ES-I3 (cell line): ENCODE data around the gene CEBPA.

Source experiments
- H3K36me3 ChIP-seq: 2 replicates; pipeline ENCODE4 v1.6.1; 2013; ENCODE audit warnings: mild to moderate bottlenecking, low read length, control low read depth, moderate library complexity; ENCODE audit not compliant: insufficient read depth
- H3K4me1 ChIP-seq: 2 replicates; pipeline ENCODE4 v1.6.1; 2013; ENCODE audit warnings: mild to moderate bottlenecking, control low read depth, low read length; ENCODE audit not compliant: insufficient read depth
- H3K9ac ChIP-seq: 2 replicates; pipeline ENCODE4 v1.6.1; 2013; ENCODE audit warnings: low read depth, mild to moderate bottlenecking, low read length, moderate library complexity
- H3K9me3 ChIP-seq: 2 replicates; pipeline ENCODE4 v1.6.1; 2013; ENCODE audit warnings: mild to moderate bottlenecking, low read length, moderate library complexity; ENCODE audit not compliant: control insufficient read depth, insufficient read depth

CEBPA gene

DNA sequence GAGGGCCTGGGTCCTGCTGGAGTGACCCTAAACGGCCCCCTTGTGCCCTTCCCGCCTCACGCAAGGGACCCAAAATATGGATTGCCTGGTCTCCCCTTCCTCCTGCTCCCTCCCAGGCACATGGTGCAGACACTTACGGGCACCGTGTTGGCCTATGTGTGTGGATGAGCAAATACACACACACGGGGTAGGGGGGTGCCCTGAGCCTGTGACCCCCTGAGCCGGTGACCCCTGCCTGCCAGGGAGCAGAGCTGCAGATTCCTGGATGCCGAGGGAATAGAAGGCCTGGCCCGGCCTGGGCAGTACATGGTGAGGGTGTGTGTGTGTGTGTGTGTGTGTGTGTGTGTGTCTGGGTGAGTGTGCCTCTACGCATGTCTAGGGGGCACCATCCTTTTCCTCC is 33.3 kb downstream of the CEBPA start:
- Histone ChIP-seq H3K9ac (no peak overlapping the region), H3K9me3 (no peaks in the 10 kb centered on the region), H3K36me3 (no peaks in the 10 kb centered on the region), H3K4me1 (peaks cover under 1% of the 10 kb centered on the region; the same call in 1 of the 2 replicates)

DNA sequence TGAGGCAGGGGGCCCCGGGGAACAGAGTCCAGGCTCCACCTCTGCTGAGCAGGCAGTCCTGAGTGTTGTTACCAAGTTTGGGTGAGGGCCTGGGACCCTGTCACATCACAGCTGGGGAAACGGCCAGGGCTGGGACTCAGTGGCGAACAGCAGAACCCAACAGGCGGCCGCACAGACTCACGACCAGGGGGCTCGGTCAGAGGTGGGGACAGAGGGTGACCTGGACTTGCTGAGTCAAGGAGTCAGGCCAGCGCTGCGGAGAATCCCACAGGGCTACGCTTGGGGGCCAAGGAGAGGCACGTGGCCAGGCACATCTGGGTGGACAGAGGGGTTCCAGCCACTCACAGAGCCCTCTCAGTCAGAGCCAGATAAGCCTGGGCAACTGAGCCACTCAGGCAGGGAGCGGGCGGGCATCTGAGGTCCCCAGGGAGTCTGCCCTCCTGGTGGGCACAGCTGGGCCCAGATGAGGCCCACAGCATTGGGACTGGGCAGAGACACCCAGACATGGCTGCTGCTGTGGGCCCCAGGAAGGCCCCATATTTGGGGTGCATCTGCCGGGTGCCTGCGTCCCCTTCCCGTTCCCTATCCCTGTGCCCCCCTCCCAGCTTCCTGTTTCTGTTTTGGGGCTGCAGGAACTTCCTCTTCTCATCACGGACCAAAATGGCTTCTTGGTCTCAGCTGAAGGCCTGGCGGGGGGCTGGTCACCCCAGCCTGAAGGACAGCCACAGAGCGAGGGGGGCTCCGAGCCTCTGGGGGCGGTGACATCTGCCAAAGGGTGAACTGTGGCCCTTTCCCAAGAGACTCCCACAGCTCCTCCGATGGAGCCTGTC is 34.0 kb downstream of the CEBPA start:
- H3K9ac ChIP-seq = no peak overlapping the region
- H3K9me3 ChIP-seq = no peaks in the 10 kb centered on the region
- no peaks in the 10 kb centered on the region for H3K36me3 ChIP-seq
- no peaks in the 10 kb centered on the region for H3K4me1 ChIP-seq

DNA sequence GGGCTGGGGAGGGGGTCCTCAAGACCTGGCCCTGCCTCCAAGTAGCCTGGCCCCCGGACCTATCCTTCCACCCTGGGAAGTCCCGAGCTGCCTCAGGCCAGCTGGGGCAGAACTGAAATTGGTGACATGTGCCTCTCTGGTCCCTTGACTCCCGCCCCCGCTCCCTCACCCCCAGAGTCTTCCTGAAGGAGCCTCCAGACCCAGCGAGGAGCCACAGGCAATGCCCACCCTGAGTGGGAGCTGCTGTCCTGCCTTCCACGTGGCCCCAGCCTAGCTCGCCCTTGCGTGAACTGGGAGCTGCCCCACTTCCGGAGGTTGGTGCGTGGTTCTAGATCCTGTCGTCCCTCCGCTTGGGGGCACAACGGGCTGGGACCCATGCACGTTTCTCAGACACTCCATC is 34.6 kb downstream of the CEBPA start:
- no peaks in the 10 kb centered on the region for H3K4me1 ChIP-seq
- H3K9ac ChIP-seq = no peak overlapping the region

GRCh38 chr19:33266974-33267484 is 35.3 kb downstream of the CEBPA start:
- Histone ChIP-seq H3K9ac (no peak overlapping the region), H3K4me1 (no peaks in the 10 kb centered on the region), H3K36me3 (no peaks in the 10 kb centered on the region), H3K9me3 (no peaks in the 10 kb centered on the region)

More for the DNA sequence above, 34.6 kb downstream of the CEBPA start:
- Histone ChIP-seq H3K36me3 (no peaks in the 10 kb centered on the region), H3K9me3 (no peaks in the 10 kb centered on the region)

DNA sequence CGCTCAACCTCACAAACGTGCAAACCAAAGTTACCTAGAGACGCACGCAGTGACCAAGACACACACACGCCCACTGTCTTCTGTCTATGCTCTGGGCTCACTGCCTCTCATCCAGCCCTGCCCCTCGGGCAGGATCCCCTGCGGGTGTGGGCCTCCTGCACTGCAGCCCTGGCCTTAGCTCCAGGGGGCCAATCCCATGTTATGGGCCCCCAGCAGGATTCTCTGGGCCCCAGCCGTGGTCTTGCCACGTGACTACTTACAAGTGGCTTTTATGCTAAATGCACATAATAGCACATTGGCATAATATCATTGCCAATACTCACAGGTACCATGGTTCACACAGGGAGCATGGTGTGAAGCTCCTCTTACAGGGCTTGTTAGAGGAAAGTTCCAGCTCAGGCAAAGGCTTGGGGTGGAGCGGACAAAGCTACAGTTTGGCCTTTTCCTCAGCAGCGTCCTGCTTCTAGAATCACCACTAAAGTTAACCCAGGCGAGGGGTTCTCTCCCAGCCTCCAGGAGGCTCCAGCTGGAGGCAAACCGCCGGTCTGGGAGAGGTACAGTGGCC is 37.4 kb downstream of the CEBPA start:
- H3K9ac ChIP-seq = no peak overlapping the region
- H3K4me1 ChIP-seq = no peaks in the 10 kb centered on the region; the same call in 1 of the 2 replicates
- H3K36me3 ChIP-seq = no peaks in the 10 kb centered on the region
- H3K9me3 ChIP-seq = no peaks in the 10 kb centered on the region

DNA sequence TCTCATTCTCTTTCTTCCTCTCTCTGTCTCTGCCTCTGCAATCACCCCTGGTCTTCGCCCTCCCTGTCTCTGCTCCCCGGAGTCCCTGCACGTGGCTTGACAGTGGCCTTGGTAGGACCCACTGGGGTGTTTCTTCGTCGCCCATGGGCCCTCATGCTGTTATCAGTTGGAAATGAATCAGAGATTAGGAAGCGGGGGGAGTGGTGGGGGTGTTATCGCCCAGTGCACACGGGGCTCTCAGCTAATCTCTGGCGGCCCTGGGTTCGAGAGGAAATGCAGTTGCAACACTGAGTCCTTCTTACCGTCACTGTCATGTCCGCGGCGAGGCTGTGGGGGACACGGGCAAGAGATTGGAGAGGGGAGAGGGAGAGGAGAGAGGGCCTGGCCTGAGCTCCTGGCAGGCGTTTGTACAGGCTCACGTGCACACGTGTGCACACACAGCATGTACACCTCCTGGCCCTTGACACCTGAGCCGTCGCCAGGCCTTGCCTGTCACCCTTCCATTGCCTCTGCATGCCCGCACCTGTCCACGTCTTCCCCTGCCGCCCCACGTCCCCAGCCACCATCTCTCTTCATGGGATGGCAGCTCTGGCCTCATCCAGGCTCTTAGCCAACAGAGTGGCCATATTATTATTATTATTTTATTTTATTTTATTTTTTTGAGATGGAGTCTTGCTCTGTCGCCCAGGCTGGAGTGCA is 38.9 kb downstream of the CEBPA start:
- Histone ChIP-seq H3K9ac (no peak overlapping the region), H3K36me3 (no peaks in the 10 kb centered on the region), H3K9me3 (no peaks in the 10 kb centered on the region), H3K4me1 (no peaks in the 10 kb centered on the region; the same call in 1 of the 2 replicates)

GRCh38 chr19:33261511-33262189 is 40.7 kb downstream of the CEBPA start:
- Histone ChIP-seq H3K9ac (no peak overlapping the region), H3K36me3 (no peaks in the 10 kb centered on the region), H3K9me3 (no peaks in the 10 kb centered on the region), H3K4me1 (no peaks in the 10 kb centered on the region; the same call in 1 of the 2 replicates)

DNA sequence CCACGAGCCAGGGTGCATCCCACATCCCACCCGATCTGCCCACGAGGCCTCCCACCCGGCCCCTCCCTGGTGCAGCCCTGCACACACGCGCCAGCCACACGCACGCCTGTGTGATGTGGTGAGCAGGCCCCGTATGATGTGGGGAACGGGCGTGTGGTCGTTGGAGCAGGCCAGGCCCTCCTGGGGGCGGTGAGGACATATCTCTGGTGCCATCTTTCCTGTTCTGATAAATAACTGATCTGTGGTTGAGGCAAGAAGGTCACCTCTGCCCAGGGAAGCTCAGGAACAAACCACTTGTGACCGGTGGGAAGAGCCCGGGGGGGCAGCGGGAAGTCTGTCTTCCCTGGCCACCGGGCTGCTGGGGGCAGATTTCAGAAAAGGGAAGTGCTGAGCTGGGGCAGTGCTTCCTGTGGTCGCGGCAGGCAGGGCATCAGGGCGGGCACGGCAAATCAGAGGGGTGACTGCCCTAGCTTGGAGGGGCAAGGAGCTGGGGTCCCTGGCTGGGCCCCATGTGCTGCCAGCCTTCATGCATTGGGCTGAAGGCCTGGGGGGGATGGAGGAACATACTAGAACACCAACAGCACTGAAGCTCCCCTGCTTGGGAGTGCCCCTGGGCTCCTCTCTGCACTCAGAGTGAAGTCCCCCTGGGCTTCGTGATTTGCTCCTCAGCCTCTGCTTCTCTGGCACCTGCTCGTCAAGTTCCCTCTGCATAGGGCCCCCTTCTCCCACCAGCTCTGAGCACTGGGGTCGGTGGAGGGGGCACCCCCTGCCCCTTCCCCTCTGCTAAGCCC is 41.5 kb downstream of the CEBPA start:
- no peaks in the 10 kb centered on the region for H3K36me3 ChIP-seq
- no peaks in the 10 kb centered on the region; the same call in 1 of the 2 replicates for H3K4me1 ChIP-seq
- no peaks in the 10 kb centered on the region for H3K9me3 ChIP-seq
- no peak overlapping the region for H3K9ac ChIP-seq

DNA sequence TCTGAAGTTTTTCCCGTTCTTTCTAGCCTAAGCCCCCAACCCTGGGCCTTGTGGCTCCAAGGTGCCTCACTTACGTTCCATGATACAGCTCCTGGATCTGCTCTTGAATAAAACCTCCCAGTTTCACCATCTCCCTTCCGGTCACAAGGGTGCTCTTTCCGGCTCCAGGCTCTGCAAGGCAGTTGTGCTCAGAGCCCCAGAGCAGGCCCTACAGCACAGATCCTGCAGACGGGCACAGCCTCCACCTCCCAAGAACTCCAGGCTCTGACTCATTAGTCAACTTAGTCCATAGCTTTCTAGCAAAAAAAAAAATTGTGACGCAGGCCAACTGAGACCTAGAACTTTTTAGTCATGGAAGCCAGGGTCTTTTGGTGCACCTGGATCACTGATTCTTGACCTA is 42.8 kb downstream of the CEBPA start:
- Histone ChIP-seq H3K9me3 (no peaks in the 10 kb centered on the region), H3K36me3 (no peaks in the 10 kb centered on the region), H3K9ac (no peak overlapping the region), H3K4me1 (no peaks in the 10 kb centered on the region; the same call in 1 of the 2 replicates)

DNA sequence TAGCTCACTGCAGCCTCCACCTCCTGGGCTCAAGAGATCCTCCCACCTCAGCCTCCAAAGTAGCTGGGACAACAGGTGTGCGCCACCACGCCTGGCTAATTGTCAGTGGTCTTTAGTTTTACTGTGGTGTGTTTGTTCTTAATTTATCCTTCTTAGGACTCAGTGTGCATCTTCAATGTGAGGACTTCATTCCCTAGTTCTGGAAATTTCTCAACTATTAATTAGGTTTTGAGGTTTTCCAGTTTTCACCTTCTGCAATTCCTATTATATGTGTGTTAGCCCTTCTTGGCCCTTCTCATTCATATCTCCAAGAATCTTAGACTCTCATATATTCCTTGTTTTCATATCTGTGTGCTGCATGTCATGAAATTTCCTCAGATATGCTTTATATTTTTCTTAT is 44.5 kb downstream of the CEBPA start:
- Histone ChIP-seq H3K4me1 (no peaks in the 10 kb centered on the region; the same call in 1 of the 2 replicates), H3K9ac (no peak overlapping the region), H3K9me3 (no peaks in the 10 kb centered on the region), H3K36me3 (no peaks in the 10 kb centered on the region)

DNA sequence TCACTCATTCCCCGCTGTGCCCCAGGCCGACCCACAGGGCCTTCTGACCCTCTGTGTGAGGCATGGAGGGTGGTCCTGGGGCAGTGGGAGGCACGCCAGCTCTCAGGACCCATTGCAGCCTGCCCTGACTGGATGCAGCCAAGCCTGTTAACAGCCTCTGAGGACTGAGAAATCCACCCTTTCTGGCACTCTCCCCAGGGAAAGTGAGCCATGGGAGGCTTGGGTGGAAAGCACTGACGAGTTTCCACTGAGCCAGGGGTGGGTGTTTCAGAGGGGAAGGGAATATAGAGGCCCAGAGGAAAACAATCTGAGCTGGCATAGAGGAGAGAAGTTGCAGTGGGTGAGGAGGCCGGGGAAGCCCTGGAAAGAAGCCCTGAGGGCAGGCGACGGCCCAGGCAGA is 46.1 kb downstream of the CEBPA start:
- H3K36me3 ChIP-seq = no peaks in the 10 kb centered on the region
- no peaks in the 10 kb centered on the region; the same call in 1 of the 2 replicates for H3K4me1 ChIP-seq
- H3K9ac ChIP-seq = no peak overlapping the region
- no peaks in the 10 kb centered on the region for H3K9me3 ChIP-seq

DNA sequence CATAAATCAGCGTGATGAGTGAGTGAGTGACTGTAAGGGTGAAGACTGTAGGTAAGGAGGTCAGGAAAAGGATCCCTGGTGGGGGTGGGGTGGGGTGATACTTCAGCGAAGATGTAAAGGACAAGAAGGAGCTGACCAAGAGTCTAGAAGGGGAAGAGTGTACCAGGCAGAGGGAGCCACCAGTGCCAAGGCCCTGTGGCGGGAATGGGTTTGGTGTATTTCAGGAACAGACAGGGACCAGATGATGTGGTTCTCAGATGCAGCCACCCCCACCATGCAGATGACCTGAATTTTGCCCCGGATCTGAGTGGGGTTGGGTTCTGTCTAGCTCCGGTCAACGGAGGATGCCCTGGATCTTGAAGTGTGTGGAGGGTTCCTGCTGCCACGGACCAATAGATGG is 46.6 kb downstream of the CEBPA start:
- no peak overlapping the region for H3K9ac ChIP-seq
- no peaks in the 10 kb centered on the region; the same call in 1 of the 2 replicates for H3K4me1 ChIP-seq
- H3K9me3 ChIP-seq = no peaks in the 10 kb centered on the region
- no peaks in the 10 kb centered on the region for H3K36me3 ChIP-seq

DNA sequence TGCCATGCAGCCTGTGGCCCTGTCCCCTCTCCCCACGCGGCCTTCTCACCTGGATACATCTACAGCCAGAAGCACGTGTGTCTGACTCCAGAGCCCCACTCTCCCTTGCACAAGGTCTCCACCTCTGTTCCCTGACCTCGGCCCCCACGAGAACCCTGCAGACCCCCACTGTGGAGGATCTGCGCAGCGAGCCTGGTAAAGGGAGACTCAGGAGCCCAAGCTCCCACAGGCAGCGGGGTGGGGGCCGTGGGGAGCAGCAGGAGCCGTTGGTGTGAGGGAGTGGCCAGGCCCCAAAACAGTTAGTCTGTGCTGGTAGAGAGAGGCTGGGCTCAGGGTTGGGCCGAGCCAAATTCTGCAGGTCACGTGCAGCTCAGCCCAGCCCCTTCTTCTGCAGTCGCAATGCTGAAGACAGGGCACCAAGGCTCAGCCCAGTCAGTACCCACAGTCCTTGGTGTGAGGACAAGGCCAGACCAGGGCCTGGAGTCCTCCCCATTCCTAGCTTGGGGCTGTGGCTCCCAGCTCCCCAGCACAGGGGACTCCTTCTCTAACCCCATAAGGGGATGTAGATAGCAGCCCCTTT is 48.0 kb downstream of the CEBPA start:
- Histone ChIP-seq H3K9ac (no peak overlapping the region), H3K4me1 (no peaks in the 10 kb centered on the region; the same call in 1 of the 2 replicates), H3K36me3 (no peaks in the 10 kb centered on the region)

More for the DNA sequence above, 48.0 kb downstream of the CEBPA start:
- H3K9me3 ChIP-seq = no peaks in the 10 kb centered on the region
